Measurements from ENCODE around the gene YTHDF1.

DNA sequence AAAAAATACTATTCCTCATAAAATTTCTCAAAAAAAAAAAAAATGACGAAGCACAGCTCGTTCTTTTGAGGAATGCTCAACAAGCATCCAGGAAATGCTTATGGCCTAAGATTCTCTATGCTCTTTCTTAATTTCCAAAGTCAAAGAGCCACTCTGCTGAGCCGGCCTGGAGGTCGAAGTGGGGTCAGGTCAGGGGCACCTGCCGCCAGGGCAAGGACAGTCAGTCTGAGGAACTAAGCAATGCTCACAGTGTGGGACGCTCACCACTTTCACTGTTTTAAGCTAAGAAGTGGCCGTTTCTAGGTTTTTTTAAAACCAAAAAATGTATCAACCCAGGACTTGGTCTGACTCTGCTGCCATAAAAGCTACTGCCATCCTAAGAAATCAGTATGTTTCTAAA is 17.3 kb downstream of the YTHDF1 start:
- TF ChIP-seq, protein P1, sequence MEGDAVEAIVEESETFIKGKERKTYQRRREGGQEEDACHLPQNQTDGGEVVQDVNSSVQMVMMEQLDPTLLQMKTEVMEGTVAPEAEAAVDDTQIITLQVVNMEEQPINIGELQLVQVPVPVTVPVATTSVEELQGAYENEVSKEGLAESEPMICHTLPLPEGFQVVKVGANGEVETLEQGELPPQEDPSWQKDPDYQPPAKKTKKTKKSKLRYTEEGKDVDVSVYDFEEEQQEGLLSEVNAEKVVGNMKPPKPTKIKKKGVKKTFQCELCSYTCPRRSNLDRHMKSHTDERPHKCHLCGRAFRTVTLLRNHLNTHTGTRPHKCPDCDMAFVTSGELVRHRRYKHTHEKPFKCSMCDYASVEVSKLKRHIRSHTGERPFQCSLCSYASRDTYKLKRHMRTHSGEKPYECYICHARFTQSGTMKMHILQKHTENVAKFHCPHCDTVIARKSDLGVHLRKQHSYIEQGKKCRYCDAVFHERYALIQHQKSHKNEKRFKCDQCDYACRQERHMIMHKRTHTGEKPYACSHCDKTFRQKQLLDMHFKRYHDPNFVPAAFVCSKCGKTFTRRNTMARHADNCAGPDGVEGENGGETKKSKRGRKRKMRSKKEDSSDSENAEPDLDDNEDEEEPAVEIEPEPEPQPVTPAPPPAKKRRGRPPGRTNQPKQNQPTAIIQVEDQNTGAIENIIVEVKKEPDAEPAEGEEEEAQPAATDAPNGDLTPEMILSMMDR (IDR thresholded peaks at IDR 0.05; ENCODE audit: low read depth, low read length) = no peak
- TF ChIP-seq EZH2phosphoT487 (IDR thresholded peaks at IDR 0.05; ENCODE audit: low read depth) = no peak

Data from OCI-LY3 (cell line).